LNCaP clone FGC (cell line): ENCODE data around the gene SULT4A1.

Experiments
- DNase-seq: peaks from one replicate; pipeline ENCODE4 v3.0.0-alpha.2; 2011; ENCODE audit warnings: low read depth
- H3K4me3 ChIP-seq: 2 replicates; pipeline ENCODE4 v1.5.1; 2011; ENCODE audit warnings: mild to moderate bottlenecking, low read depth, low read length, control low read depth
- TF ChIP-seq, protein P1 (sequence below): IDR thresholded peaks from 2 replicates; pipeline ENCODE4 v1.5.1; 2012; ENCODE audit warnings: mild to moderate bottlenecking; ENCODE audit not compliant: control insufficient read depth, insufficient read depth; ENCODE audit errors: extremely low read depth

Gene SULT4A1

DNA sequence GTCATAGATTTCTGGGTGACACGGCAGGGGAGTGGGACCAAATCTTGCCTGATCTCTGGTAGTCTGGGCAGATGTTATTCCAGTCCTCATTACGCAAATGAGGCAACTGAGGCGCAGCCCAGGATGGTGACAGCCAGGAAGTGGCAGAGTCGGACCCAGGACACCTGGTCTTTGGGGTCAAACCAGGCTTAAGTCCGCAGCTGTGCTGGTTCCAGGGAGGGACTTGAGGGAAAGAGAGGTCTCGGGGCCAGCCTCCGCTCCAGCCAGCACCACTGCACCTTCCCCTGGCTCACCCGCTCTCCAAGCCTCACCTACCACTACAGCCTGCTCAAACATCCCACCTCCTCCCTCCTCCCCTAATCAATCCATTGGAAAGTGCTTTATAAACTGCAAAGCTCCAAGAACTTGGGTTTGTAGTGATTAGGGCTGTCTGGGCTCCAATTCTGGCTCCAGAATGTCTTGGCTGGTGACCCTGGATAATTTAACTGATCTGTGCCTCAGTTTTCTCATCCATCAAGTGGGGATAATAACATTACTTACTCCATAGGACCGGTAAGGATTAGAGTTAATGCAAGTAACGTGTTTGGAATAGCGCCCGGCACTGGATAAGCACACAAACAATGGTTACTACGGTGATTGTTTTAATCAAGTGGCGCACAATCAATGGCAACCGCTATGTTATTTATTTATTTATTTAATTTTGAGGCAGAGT lies 30.0 kb upstream of the SULT4A1 start:
- no peak overlapping the region for H3K4me3 ChIP-seq
- TF ChIP-seq, protein P1, sequence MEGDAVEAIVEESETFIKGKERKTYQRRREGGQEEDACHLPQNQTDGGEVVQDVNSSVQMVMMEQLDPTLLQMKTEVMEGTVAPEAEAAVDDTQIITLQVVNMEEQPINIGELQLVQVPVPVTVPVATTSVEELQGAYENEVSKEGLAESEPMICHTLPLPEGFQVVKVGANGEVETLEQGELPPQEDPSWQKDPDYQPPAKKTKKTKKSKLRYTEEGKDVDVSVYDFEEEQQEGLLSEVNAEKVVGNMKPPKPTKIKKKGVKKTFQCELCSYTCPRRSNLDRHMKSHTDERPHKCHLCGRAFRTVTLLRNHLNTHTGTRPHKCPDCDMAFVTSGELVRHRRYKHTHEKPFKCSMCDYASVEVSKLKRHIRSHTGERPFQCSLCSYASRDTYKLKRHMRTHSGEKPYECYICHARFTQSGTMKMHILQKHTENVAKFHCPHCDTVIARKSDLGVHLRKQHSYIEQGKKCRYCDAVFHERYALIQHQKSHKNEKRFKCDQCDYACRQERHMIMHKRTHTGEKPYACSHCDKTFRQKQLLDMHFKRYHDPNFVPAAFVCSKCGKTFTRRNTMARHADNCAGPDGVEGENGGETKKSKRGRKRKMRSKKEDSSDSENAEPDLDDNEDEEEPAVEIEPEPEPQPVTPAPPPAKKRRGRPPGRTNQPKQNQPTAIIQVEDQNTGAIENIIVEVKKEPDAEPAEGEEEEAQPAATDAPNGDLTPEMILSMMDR = no peak
- no peak for DNase-seq

DNA sequence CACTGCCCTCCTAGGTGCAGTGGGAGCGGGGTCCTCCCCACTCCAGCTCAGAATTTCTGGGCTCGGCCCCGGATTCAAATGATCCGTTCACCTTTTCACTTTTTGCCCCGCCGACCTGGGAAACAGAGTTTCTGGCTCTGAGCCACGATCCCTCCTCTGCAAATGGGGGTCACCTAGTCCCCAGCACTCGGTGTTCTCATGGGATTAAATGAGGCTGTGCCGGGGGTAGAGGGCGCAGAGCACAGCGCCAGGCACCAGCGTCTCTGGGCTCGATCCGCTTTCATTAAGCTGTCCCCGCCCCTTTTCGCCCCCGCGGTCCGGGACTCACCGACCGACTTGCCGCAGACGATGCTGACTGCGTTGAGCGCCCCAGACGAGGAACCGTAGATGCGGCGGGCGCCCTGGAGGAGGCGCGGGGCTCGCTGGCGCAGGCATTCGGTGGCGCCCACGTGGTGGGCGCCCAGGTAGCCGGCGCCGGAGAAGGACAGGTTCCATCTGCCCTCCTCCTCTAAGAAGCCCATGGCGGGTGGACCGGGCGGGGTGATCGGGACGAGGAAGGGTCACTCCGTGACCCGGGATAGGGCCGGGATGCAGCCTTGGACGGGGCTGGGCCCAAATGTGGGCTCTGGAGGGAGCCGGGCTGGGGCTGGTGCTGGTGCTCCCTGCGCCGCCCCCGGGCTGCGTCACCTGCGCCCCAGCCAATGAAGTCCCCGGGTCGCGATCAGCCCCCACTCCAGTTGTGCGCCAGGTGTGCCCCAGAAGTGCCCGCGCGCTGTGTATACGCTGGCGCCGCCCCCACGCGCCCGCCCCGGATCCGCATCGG lies 29.3 kb upstream of the SULT4A1 start, which contains the start of gene PNPLA5:
PNPLA5 (minus strand) TSS at position 654 of the 823 bp plus-strand sequence; CDS start at position 521, 133 bp downstream.
- TF ChIP-seq, protein P1 = no peak

DNA sequence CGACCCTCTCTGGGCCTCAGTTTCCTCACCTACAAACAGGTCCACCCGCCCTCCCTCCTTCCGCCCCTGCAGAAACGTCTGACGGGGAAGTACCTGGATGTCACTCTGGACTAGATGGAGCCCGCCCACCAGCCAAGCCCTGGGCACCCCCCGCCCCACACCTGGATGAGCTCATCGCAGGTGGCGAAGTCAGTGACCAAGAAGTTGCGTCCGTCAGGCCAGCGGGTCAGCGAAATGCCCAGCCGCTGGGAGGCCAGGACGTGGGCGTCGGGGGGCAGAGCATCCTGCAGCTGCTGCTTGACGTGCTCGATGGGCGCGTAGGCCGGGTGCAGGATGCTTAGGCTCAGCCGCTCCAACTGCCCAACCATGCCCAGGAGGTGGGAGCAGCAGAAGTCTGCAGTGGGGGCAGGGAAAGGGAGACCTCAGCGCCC lies 28.6 kb upstream of the SULT4A1 start:
- TF ChIP-seq, protein P1 = no peak
- H3K4me3 ChIP-seq = no peak overlapping the region
- DNase-seq = no peak

More for the DNA sequence above, 29.3 kb upstream of the SULT4A1 start, which contains the start of gene PNPLA5:
- no peak for DNase-seq
- no peak within 1 kb of the TSS for H3K4me3 ChIP-seq

DNA sequence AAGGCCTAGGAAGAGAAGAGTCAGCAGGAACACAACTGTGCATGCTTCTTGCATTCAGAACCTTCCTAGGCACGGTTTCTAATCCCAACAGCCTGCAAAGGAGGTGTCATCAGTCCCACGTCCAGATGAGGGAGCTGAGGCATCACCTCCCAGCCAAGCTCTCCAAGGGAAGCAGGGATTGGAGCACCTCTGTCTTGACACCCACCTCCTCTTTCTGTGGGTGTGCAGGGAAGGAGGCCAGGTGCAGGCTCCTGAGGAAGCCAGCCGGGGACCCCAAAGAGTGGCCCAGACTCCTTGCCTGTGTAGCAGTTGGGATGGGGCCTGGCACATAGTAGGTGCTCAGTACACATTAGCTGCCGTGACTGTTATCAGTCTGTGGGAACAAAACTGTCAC lies 27.5 kb upstream of the SULT4A1 start:
- no peak for DNase-seq
- TF ChIP-seq, protein P1 = peak; percentile 15; the same call in 1 of the 2 replicates
- H3K4me3 ChIP-seq = no peak overlapping the region

DNA sequence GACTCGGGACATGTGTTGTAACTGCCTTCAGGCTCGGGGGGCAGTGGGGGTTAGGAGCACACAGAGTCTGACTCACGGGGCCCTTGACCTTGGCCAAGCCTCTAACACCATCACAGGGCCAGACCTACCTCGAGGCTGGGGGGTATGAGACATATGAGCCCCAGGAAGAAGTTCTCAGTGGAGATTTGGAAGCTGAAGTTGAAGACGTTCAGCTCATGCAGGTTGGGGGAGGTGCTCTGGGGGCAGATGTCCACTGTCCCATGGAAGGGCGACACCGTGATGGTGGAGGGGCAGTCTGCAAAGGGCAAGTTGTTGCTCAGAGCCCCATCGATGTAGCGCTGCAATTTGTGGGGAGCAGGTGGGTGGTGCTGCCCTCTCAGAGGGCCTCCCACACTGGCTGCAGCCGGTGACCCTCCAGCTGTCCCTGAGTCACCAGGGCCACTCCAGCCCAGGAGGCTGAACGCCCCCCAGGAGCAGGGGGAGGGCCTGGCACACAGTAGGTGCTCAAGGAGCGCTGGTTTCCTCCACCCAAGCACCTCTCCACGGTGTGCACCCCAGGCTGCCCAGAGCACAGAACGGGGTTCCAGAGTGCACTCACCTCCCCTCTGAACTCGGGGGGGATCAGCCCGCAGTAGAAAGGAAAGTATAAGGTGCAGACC lies 27.0 kb upstream of the SULT4A1 start:
- no peak for DNase-seq
- TF ChIP-seq, protein P1 = no peak
- H3K4me3 ChIP-seq = no peak overlapping the region

DNA sequence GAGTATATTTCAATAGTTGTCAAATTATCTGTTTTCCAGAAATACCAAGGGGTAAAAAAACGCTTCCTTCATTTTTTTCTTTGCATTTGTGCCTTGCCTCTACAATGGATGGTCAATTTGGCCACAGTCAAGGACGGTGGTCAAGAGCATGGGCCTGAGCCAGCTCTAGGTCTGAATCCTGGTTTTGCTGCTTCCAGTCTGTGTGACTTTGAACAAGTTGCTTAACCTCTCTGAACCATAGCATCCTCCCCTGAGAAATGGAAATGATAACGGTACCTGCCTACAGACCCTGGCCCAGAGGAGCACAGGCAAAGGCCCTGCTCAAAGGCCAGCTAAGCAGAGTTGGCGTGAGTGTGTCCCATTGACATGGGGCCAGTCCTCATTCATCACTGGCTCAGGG lies 26.4 kb upstream of the SULT4A1 start:
- TF ChIP-seq, protein P1 = no peak
- no peak overlapping the region for H3K4me3 ChIP-seq
- DNase-seq = no peak
